HEK293 (cell line): ENCODE results near the gene LRP1B.

Experiments used
- CTCF ChIP-seq: fragments of 450-650 bp; formaldehyde crosslinking; IDR thresholded peaks from 2 replicates; pipeline ENCODE4 v1.5.1; 2016; ENCODE audit warnings: missing biosample characterization, missing genetic modification characterization
- KLF10 ChIP-seq: fragments of 450-650 bp; IDR thresholded peaks from 2 replicates; pipeline ENCODE4 v1.5.1; 2018; ENCODE audit warnings: missing biosample characterization, mild to moderate bottlenecking, missing genetic modification characterization
- SP2 ChIP-seq: fragments of 450-650 bp; formaldehyde crosslinking; IDR thresholded peaks from 2 replicates; pipeline ENCODE4 v1.5.1; 2016; ENCODE audit warnings: missing biosample characterization, missing genetic modification characterization
- TCF7L2 ChIP-seq: IDR thresholded peaks from 2 replicates; pipeline ENCODE4 v1.6.1; 2011; ENCODE audit warnings: low read depth, mild to moderate bottlenecking, inconsistent platforms, low read length, moderate library complexity, borderline replicate concordance
- ZBTB11 ChIP-seq: fragments of 450-650 bp; formaldehyde crosslinking; conservative IDR thresholded peaks from 2 replicates; pipeline ENCODE4 v1.5.1; 2016; ENCODE audit warnings: low read depth, missing biosample characterization, missing genetic modification characterization
- ZNF148 ChIP-seq: fragments of 450-650 bp; formaldehyde crosslinking; IDR thresholded peaks from 2 replicates; pipeline ENCODE4 v1.5.0; 2017; ENCODE audit warnings: missing biosample characterization, missing genetic modification characterization, borderline replicate concordance
- ZNF18 ChIP-seq: fragments of 450-650 bp; formaldehyde crosslinking; IDR thresholded peaks from 2 replicates; pipeline ENCODE4 v1.5.1; 2016; ENCODE audit warnings: missing biosample characterization, missing genetic modification characterization
- ZNF19 ChIP-seq: fragments of 450-650 bp; formaldehyde crosslinking; IDR thresholded peaks from 2 replicates; pipeline ENCODE4; 2016; ENCODE audit warnings: missing biosample characterization, missing genetic modification characterization, low read depth
- ZNF292 ChIP-seq: fragments of 450-650 bp; formaldehyde crosslinking; IDR thresholded peaks from 2 replicates; pipeline ENCODE4 v1.5.1; 2016; ENCODE audit warnings: low read depth, missing biosample characterization, missing genetic modification characterization, borderline replicate concordance
- ZNF398 ChIP-seq: fragments of 450-650 bp; formaldehyde crosslinking; IDR thresholded peaks from 2 replicates; pipeline ENCODE4 v1.5.1; 2017; ENCODE audit warnings: missing biosample characterization, missing genetic modification characterization
- ZNF692 ChIP-seq: fragments of 450-650 bp; formaldehyde crosslinking; IDR thresholded peaks from 2 replicates; pipeline ENCODE4 v1.5.1; 2016; ENCODE audit warnings: missing biosample characterization, missing genetic modification characterization
- ZNF785 ChIP-seq: fragments of 450-650 bp; formaldehyde crosslinking; IDR thresholded peaks from 2 replicates; pipeline ENCODE4 v1.5.1; 2016; ENCODE audit warnings: missing biosample characterization, missing genetic modification characterization

GRCh38 chr2:140593132-140593531, 1537.7 kb downstream of the LRP1B start:
- TF ChIP-seq CTCF (tag by site-specific recombination) (no peak), ZNF692 (tag by site-specific recombination) (no peak), SP2 (tag by site-specific recombination) (no peak), KLF10 (tag by site-specific recombination) (no peak), ZNF785 (no peak), ZNF148 (tag by site-specific recombination) (no peak), ZNF398 (tag by site-specific recombination) (no peak), ZNF18 (tag by site-specific recombination) (no peak), ZBTB11 (tag by site-specific recombination) (no peak), ZNF19 (no peak), TCF7L2 (no peak), ZNF292 (tag by site-specific recombination) (no peak)
